A549 (cell line): ENCODE results near the gene STRN4. TPM values are rescaled to one million over a fixed set of nuclear protein-coding genes. Genes with fewer than 3 reads are reported as not detected.
"Not testable (repeated sequence)": the region's sequence is repeated elsewhere in the genome, so short reads cannot be mapped to it uniquely, and the experiment has no call there.

Experiments used
- ATAC-seq, 2 experiments: fragments of 200-7000 bp in 1 of 2; fragments of >200 bp in 1 of 2; cut with Nextera tagmentation in 1 of 2; cut with Tn5 transposase in 1 of 2; 3 replicates each; pipeline versions ENCODE4 v1.8.0 to v1.9.1; 2018 to 2020; ENCODE audit warnings: mild to moderate bottlenecking in 1 of 2, moderate library complexity in 1 of 2
- CTCF ChIA-PET: fragments of 300-600 bp; sonication (Branson Sonifier 250); formaldehyde crosslinking; extraction: SDS; loops from one replicate; lab custom pipeline; 2021; ENCODE audit warnings: antibody characterized with exemption, inconsistent platforms; lab: Yijun Ruan, JAX
- POLR2A ChIA-PET: fragments of 350-600 bp; formaldehyde crosslinking; extraction: SDS; loops from one replicate; lab custom pipeline; 2021; ENCODE audit warnings: antibody characterized with exemption, inconsistent platforms; lab: Yijun Ruan, JAX
- DNase-seq, 2 experiments: peaks; one replicate each; pipeline versions ENCODE4 v3.0.0 to v3.0.0-alpha.2; 2011 to 2016; ENCODE audit warnings: low read depth in 1 of 2, low spot score in 1 of 2
- FAIRE-seq: peaks from 2 replicates; lab custom pipeline; 2011; peaks lifted over from hg19 to GRCh38; lab: Jason Lieb, UNC
- H3K27ac ChIP-seq, 2 experiments: fragments of >200 bp; sonication (Bioruptor Twin); formaldehyde crosslinking; 3 replicates each; pipeline ENCODE4 v1.5.1; 2016 to 2017
- H3K4me1 ChIP-seq: fragments of >200 bp; sonication (Bioruptor Twin); formaldehyde crosslinking; 3 replicates; pipeline ENCODE4 v1.6.1; 2016
- H3K4me2 ChIP-seq: fragments of >200 bp; sonication (Bioruptor Twin); formaldehyde crosslinking; 3 replicates; pipeline ENCODE4 v1.6.1; 2016
- H3K4me3 ChIP-seq: fragments of >200 bp; sonication (Bioruptor Twin); formaldehyde crosslinking; 3 replicates; pipeline ENCODE4 v1.5.1; 2016
- H3K9me3 ChIP-seq: fragments of >200 bp; sonication (Bioruptor Twin); formaldehyde crosslinking; 3 replicates; pipeline ENCODE4 v1.6.1; 2016
- ATOH8 ChIP-seq: fragments of 250-450 bp; sonication (Bioruptor Pico); IDR thresholded peaks from 2 replicates; pipeline ENCODE4 v1.5.0; 2020; ENCODE audit warnings: low read depth, mild to moderate bottlenecking, moderate library complexity
- CBX8 ChIP-seq: fragments of 200-600 bp; sonication (generic); IDR thresholded peaks from 2 replicates; pipeline ENCODE4 v1.6.1; 2016
- CHD2 ChIP-seq: fragments of 150-350 bp; IDR thresholded peaks from 2 replicates; pipeline ENCODE4 v1.6.1; 2014; ENCODE audit warnings: low read length; ENCODE audit not compliant: partially characterized antibody
- GATA3 ChIP-seq: IDR thresholded peaks from 2 replicates; pipeline ENCODE4 v1.6.1; 2012; ENCODE audit warnings: borderline replicate concordance
- HEYL ChIP-seq: fragments of 250-450 bp; sonication (Bioruptor Pico); IDR thresholded peaks from 2 replicates; pipeline ENCODE4 v1.8.0; 2021; ENCODE audit warnings: mild to moderate bottlenecking, moderate library complexity
- HMGXB4 ChIP-seq: fragments of 250-450 bp; sonication (Bioruptor Pico); IDR thresholded peaks from 2 replicates; pipeline ENCODE4 v1.5.0; 2021; ENCODE audit warnings: mild to moderate bottlenecking, moderate library complexity, borderline replicate concordance
- HOXA7 ChIP-seq: fragments of 250-450 bp; sonication (Bioruptor Pico); IDR thresholded peaks from 2 replicates; pipeline ENCODE4 v1.5.0; 2020; ENCODE audit warnings: mild to moderate bottlenecking, moderate library complexity
- HOXB5 ChIP-seq: fragments of 250-450 bp; sonication (Bioruptor Pico); IDR thresholded peaks from 2 replicates; pipeline ENCODE4 v1.5.0; 2020; ENCODE audit warnings: mild to moderate bottlenecking, moderate library complexity
- JUN ChIP-seq, 2 experiments: fragments of >200 bp; sonication (Bioruptor Twin); formaldehyde crosslinking; IDR thresholded peaks; 2 replicates in 1 of 2; 3 replicates in 1 of 2; pipeline ENCODE4 v1.6.1; 2016 to 2017
- KDM1A ChIP-seq: fragments of 200-600 bp; sonication (generic); IDR thresholded peaks from 2 replicates; pipeline ENCODE4 v1.6.1; 2016; ENCODE audit warnings: low read depth, mild to moderate bottlenecking
- MAFK ChIP-seq: fragments of 450-650 bp; IDR thresholded peaks from 2 replicates; pipeline ENCODE4 v1.6.1; 2014; ENCODE audit not compliant: partially characterized antibody
- MAZ ChIP-seq: fragments of 150-350 bp; IDR thresholded peaks from 2 replicates; pipeline ENCODE4 v1.6.1; 2014; ENCODE audit warnings: antibody characterized with exemption, low read depth, low read length, borderline replicate concordance
- MYC ChIP-seq: IDR thresholded peaks from 2 replicates; pipeline ENCODE4 v1.6.1; 2012; ENCODE audit warnings: mild to moderate bottlenecking, inconsistent platforms, low read length, improper control_type of control experiment, borderline replicate concordance
- NFE2L2 ChIP-seq: fragments of 150-350 bp; conservative IDR thresholded peaks from 2 replicates; pipeline ENCODE4 v1.6.1; 2014; ENCODE audit warnings: low read length
- PHF8 ChIP-seq: fragments of 200-600 bp; sonication (generic); IDR thresholded peaks from 2 replicates; pipeline ENCODE4 v1.6.1; 2016; ENCODE audit warnings: low read depth, mild to moderate bottlenecking, antibody characterized with exemption, moderate library complexity, borderline replicate concordance
- POLR2A ChIP-seq: IDR thresholded peaks from 2 replicates; pipeline ENCODE4 v1.6.1; 2012; ENCODE audit warnings: mild to moderate bottlenecking, low read length
- RARB ChIP-seq: fragments of 250-450 bp; sonication (Bioruptor Pico); IDR thresholded peaks from 2 replicates; pipeline ENCODE4 v1.8.0; 2021; ENCODE audit warnings: mild to moderate bottlenecking, moderate library complexity
- SREBF2 ChIP-seq: fragments of 450-650 bp; IDR thresholded peaks from 2 replicates; pipeline ENCODE4 v1.6.1; 2014; ENCODE audit warnings: mild to moderate bottlenecking, moderate library complexity
- ZFP36 ChIP-seq: fragments of 450-650 bp; IDR thresholded peaks from 2 replicates; pipeline ENCODE4 v1.6.1; 2014; ENCODE audit warnings: borderline replicate concordance; ENCODE audit not compliant: partially characterized antibody
- ZSCAN20 ChIP-seq: fragments of 250-450 bp; sonication (Bioruptor Pico); IDR thresholded peaks from 2 replicates; pipeline ENCODE4 v1.8.0; 2022; ENCODE audit warnings: mild to moderate bottlenecking, moderate library complexity
- WGBS: methylation state at CpG from one replicate; pipeline ENCODE4 v1.1.6; 2017; ENCODE audit errors: missing lambda C conversion rate; 5-methylcytosine and 5-hydroxymethylcytosine counted together
- polyA plus RNA-seq, 4 experiments: library from polyadenylated mRNA; depleted of rRNA in 3 of 4; stranded (reverse); fragments of >200 nt; fragmentation: RNase III in 1 of 4; extraction: RNeasy Plus Mini Kit Qiagen cat#74134 plus additional on column Dnase treatment in 1 of 4; gene quantifications; 2 replicates in 3 of 4; 3 replicates in 1 of 4; pipeline ENCODE4 v1.2.3, GENCODE V29; 2011 to 2017
- TF ChIP-seq, protein P1 (sequence below): fragments of >200 bp; sonication (Bioruptor Twin); formaldehyde crosslinking; IDR thresholded peaks from 3 replicates; pipeline ENCODE4 v1.6.1; 2016

Gene STRN4
- polyA plus RNA-seq, 2 of the 4 experiments (the other 2 are of a cell fraction): 62.8 to 70.0 TPM

- WGBS: 36% methylated on average over 8 of the region's 8 CpGs
Observed at GRCh38 chr19:46715620-46715974, 30.7 kb downstream of the STRN4 start.

DNA sequence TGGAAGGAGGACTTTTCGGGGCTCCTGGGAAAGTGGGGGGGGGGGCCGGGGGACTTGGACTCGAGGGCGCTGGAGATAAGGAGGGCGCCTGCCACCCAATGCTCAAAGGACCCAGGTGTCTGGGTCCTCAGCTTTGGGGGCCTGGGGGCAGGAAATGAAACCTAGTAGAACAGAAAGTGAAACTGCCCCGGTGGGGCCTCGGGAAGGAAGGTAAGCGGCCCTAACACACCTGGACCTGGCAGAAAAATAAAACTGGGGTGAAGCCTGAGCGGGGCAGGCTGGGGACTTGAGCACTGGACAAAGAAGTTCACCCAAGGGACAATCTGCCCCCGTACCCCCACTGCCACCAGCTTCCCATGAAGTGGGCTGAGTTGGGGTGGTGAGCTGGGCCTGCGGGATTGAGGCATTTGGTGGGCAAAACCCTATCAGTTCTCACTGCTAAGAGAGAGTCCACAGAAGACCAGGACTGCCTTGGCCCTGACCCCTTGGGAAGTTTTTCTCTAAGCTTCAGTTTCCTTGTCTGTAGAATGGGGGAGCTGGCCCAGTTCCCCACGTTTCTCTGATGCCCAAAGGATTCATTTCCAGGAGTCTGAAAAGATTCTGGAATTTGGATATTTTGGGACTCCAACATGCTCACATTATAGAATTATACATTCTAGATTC, 31.7 kb downstream of the STRN4 start:
- Histone ChIP-seq H3K4me2 (peak overlapping the region; percentile 98), H3K27ac (peak overlapping the region; percentile 85 to 90), H3K9me3 (no peaks in the 10 kb centered on the region), H3K4me3 (peak overlapping the region; percentile 88), H3K4me1 (peaks cover 25% of the 10 kb centered on the region)
- no peak for TF ChIP-seq ATOH8 (CRISPR knock-in tag)
- TF ChIP-seq MAZ: 0 out of 2 replicates have a peak, but pooled peaks have one; percentile 9
- no peak for TF ChIP-seq CBX8
- 0 out of 5 replicates have a peak, but pooled peaks of 1 of the 2 experiments have one; percentile 13 for TF ChIP-seq JUN (IDR thresholded peaks at IDR 0.05)
- 2% methylated on average over 11 of the region's 12 CpGs for WGBS
- FAIRE-seq (no peak), DNase-seq (no peak), ATAC-seq (peak in 1 of 2 experiments; percentile 3; a peak in 3 of 6 replicates)
- ChIA-PET POLR2A (interaction anchor here (0.6 to 1.2 kb wide), 6 partner anchors 26 to 399 kb away, joined by 3 to 7 read pairs (median 4); partner anchors contain the start of genes CALM3, SLC1A5 and ZC3H4), CTCF (interaction anchor here (0.6 to 8.7 kb wide), 15 partner anchors 10 to 409 kb away, joined by 3 to 102 read pairs (median 5); no protein-coding TSS in a partner anchor)

More at GRCh38 chr19:46715620-46715974, 30.7 kb downstream of the STRN4 start:
- H3K4me2 ChIP-seq: peak overlapping the region; percentile 98
- CTCF ChIA-PET: interaction anchor here (0.6 to 8.7 kb wide), 15 partner anchors 9 to 408 kb away, joined by 3 to 102 read pairs (median 5); no protein-coding TSS in a partner anchor
- H3K9me3 ChIP-seq: no peaks in the 10 kb centered on the region
- H3K4me1 ChIP-seq: peaks cover 25% of the 10 kb centered on the region
- TF ChIP-seq HOXB5 (CRISPR knock-in tag) (no peak), MYC (no peak), MAZ (no peak), CHD2 (no peak), RARB (CRISPR knock-in tag) (no peak), KDM1A (no peak), HEYL (CRISPR knock-in tag) (no peak), NFE2L2 (no peak), SREBF2 (no peak), HOXA7 (CRISPR knock-in tag) (no peak), HMGXB4 (CRISPR knock-in tag) (no peak), PHF8 (no peak)
- FAIRE-seq (no peak), ATAC-seq (no peak), DNase-seq (no peak)
- POLR2A ChIA-PET: no interaction called here
- H3K4me3 ChIP-seq: peak overlapping the region; percentile 88
- peak overlapping the region; percentile 84 to 90 for H3K27ac ChIP-seq

DNA sequence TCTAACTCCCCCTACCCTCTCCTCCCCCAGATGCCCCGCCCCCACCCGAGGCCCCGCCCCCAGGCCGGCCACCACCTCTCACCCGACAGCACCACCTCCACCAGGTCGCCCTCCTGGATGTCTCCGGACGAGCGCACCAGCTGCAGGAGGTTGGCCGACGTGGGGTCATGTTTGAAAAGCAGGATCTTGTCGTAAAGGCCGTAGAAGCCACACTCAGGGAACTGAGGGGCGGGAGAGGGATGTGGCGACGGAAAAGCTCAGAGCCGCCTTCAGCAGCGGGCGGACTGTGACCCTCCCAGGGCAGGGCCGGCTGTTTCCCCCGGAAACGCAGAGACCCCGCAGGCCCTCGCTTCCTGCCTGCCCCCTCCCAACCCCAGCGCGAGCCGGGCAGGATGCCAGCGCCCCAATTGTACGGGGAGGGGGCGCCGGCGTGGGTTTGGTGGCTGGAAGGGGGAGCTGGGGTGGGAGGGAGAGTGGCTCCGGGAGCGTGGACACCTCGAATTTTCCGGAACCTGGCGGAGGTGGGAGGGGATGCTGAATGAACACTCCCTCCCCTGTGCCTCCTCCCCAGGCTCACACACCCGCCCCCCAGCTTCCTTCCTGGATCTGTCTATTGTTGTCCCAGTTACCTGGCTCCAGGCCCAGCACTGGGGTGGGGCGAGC, 32.3 kb downstream of the STRN4 start:
- 4% methylated on average over 14 of the region's 39 CpGs for WGBS

GRCh38 chr19:46712768-46713338, 33.4 kb downstream of the STRN4 start:
- CTCF ChIA-PET: interaction anchor here (1.0 to 8.7 kb wide), 7 partner anchors 10 to 183 kb away, joined by 3 to 102 read pairs (median 4); partner anchors contain the start of gene DACT3
- not testable (repeated sequence) for H3K4me3 ChIP-seq, ATAC-seq, H3K27ac ChIP-seq, H3K9me3 ChIP-seq, FAIRE-seq, DNase-seq
- 88% methylated on average over 6 of the region's 6 CpGs for WGBS
- Histone ChIP-seq H3K4me2 (peak overlapping the region; percentile 98), H3K4me1 (peaks cover 23% of the 10 kb centered on the region)
- POLR2A ChIA-PET: interaction anchor here (0.7 kb wide), 1 partner anchor 13 kb away, joined by 3 read pairs; no protein-coding TSS in a partner anchor

More for the DNA sequence above, 32.3 kb downstream of the STRN4 start:
- ChIA-PET CTCF (interaction anchor here (1.0 to 8.7 kb wide), 11 partner anchors 11 to 99 kb away, joined by 3 to 102 read pairs (median 6); partner anchors contain the start of gene DACT3), POLR2A (interaction anchor here (0.7 to 1.2 kb wide), 6 partner anchors 26 to 400 kb away, joined by 3 to 7 read pairs (median 4); partner anchors contain the start of genes CALM3, SLC1A5 and ZC3H4)
- H3K4me2 ChIP-seq: peak overlapping the region; percentile 98
- TF ChIP-seq MAZ (peak; percentile 34; the same call in 1 of the 2 replicates), JUN (IDR thresholded peaks at IDR 0.05) (peak in 1 of 2 experiments; percentile 60; a peak in 3 of 5 replicates), CHD2 (no peak), GATA3 (no peak), ZFP36 (peak; percentile 99), POLR2A (peak; percentile 30; the same call in 1 of the 2 replicates), MAFK (no peak), KDM1A (no peak), PHF8 (peak; percentile 35; the same call in 1 of the 2 replicates), ZSCAN20 (no peak)
- TF ChIP-seq, protein P1, sequence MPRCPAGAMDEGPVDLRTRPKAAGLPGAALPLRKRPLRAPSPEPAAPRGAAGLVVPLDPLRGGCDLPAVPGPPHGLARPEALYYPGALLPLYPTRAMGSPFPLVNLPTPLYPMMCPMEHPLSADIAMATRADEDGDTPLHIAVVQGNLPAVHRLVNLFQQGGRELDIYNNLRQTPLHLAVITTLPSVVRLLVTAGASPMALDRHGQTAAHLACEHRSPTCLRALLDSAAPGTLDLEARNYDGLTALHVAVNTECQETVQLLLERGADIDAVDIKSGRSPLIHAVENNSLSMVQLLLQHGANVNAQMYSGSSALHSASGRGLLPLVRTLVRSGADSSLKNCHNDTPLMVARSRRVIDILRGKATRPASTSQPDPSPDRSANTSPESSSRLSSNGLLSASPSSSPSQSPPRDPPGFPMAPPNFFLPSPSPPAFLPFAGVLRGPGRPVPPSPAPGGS: 0 out of 3 replicates have a peak, but pooled peaks have one; percentile 36
- H3K27ac ChIP-seq: peak overlapping the region; percentile 85 to 90
- H3K4me1 ChIP-seq: peaks cover 25% of the 10 kb centered on the region
- peak overlapping the region; percentile 88 for H3K4me3 ChIP-seq
- DNase-seq (peak; percentile 84 to 99), FAIRE-seq (no peak), ATAC-seq (peak; percentile 21 to 65)
- H3K9me3 ChIP-seq: no peaks in the 10 kb centered on the region
